Duodenal mucosa (tissue), 2 donors: ENCODE data around the gene HOXB2.

Experiments
- H3K27ac ChIP-seq: one replicate; pipeline ENCODE4 v1.7.0; 2013; ENCODE audit warnings: low read depth, low read length
- H3K27me3 ChIP-seq, 2 donors: one replicate each; pipeline ENCODE4 v1.7.0; 2013; ENCODE audit warnings: low read length in 2 of 2, control low read depth in 1 of 2; ENCODE audit not compliant: insufficient read depth in 2 of 2, control insufficient read depth in 1 of 2
- H3K36me3 ChIP-seq, 2 donors: one replicate each; pipeline ENCODE4 v1.7.0; 2013; ENCODE audit warnings: low read length in 2 of 2, control low read depth in 1 of 2; ENCODE audit not compliant: insufficient read depth in 2 of 2, control insufficient read depth in 1 of 2
- H3K4me1 ChIP-seq, 2 donors: one replicate each; pipeline ENCODE4 v1.7.0; 2013; ENCODE audit warnings: low read length in 2 of 2, control low read depth in 1 of 2; ENCODE audit not compliant: insufficient read depth in 2 of 2, control insufficient read depth in 1 of 2
- H3K4me3 ChIP-seq, 2 donors: one replicate each; pipeline ENCODE4 v1.7.0; 2013; ENCODE audit warnings: low read length in 2 of 2, low read depth in 1 of 2
- H3K9ac ChIP-seq, 2 donors: one replicate each; pipeline ENCODE4 v1.7.0; 2013; ENCODE audit warnings: low read length in 2 of 2, low read depth in 1 of 2
- H3K9me3 ChIP-seq, 2 donors: one replicate each; pipeline ENCODE4 v1.7.0; 2013; ENCODE audit warnings: low read length in 2 of 2, control low read depth in 1 of 2; ENCODE audit not compliant: control insufficient read depth in 1 of 2

The HOXB2 gene

DNA sequence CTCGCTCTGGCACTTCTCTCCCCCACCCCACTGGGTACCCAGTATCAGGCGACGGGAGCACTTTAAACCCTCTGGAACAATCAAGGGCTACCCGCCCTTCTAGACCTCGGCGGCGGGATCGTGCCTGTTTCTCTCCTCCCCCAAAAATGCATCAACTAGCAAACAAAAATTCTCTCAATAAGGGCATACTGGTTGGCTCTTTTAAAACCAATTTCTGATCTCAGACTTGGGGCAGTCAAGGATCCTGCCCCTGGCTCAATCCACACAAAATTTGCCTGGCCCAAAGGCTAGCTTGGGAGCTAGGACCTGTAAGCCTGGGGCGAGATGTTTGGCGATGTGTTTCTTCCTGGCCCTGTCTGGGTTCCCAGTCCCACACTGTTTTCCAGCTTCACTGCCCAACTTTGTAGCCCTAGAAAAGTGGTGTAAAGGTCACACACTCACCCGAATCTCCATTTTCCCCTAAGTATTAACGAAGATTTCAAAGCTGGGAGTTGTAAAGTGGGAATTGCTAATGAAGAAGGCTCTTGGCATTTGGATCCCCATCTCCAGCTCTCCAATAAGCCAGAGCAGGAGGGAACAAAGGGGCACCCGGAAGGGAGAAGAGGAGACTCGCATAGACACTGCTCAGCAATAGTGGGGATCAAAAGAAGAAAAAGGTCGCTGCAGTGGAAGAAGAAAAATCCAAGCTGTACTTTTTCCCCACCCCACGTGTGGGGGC, 14.4 kb upstream of the HOXB2 start:
- H3K9ac ChIP-seq, result peak overlapping the region in 1 of 2 donors; percentile 30
- peaks cover 12 to 30% of the 10 kb centered on the region in 2 donors for H3K4me1 ChIP-seq
- H3K4me3 ChIP-seq, result no peak overlapping the region
- H3K27ac ChIP-seq, result peak overlapping the region; percentile 58
- no peaks in the 10 kb centered on the region for H3K9me3 ChIP-seq
- H3K36me3 ChIP-seq, result no peaks in the 10 kb centered on the region
- H3K27me3 ChIP-seq, result peaks cover 61 to 68% of the 10 kb centered on the region in 2 donors

DNA sequence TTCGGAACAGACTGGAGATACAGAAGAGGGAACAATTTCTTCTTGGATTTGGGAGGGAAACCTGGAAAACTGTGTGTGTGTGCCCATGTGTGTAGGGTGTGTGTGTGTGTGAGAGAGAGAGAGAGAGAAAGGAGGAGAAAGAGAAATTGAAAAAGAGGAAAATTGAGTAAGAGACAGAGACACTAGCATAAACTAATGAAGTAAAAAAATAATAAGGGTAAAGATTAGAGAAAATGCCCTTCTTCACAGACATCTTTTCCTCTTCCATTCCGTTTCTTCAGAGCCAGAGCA, 13.9 kb upstream of the HOXB2 start:
- Histone ChIP-seq H3K9me3 (no peaks in the 10 kb centered on the region), H3K9ac (no peak overlapping the region), H3K4me1 (peaks cover 12 to 30% of the 10 kb centered on the region in 2 donors), H3K27ac (no peak overlapping the region), H3K4me3 (no peak overlapping the region), H3K36me3 (no peaks in the 10 kb centered on the region), H3K27me3 (peaks cover 63 to 71% of the 10 kb centered on the region in 2 donors)

DNA sequence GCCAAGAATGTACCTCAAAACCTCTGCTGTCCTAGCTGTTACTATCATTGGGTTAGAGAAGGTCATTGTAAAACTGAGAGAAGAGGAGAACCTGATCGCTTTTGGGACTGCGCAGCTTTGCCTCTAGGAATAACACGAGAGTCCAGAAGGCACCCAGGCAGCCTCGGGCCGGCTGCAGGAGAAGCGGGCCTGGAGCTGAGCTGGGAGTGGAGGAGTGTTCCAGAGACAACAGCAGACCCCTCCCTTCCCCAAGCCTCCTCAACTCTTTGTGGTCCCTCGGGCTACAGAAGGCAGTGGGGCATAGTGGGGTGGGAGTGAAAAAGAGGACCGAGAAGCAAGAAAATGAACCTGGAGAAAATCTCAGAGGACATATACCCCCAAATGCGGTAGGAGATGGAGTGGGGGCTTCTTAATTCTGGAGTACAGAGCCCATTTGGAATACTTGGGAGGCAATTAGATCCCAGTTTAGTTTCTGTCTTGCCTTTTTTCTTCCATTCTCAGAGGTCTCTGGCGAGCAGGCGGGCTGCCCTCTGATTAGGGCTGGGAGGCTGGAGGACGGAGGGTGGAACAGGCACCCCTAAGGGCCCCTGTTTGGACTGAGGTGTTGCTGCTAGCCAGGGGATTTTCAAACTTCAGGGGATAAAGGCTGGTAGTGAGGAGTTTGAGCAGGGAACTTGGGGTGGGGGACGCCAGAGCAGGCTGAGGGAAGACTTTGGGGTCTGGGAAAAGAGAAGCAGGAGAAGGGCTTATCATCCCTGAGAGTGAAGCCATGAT, 13.3 kb upstream of the HOXB2 start:
- H3K9ac ChIP-seq, result peak overlapping the region in 1 of 2 donors; percentile 17
- H3K4me3 ChIP-seq, result no peak overlapping the region
- H3K36me3 ChIP-seq, result no peaks in the 10 kb centered on the region
- H3K9me3 ChIP-seq, result no peaks in the 10 kb centered on the region
- peak overlapping the region; percentile 43 for H3K27ac ChIP-seq
- peaks cover 12 to 30% of the 10 kb centered on the region in 2 donors for H3K4me1 ChIP-seq
- H3K27me3 ChIP-seq, result peaks cover 57 to 69% of the 10 kb centered on the region in 2 donors

DNA sequence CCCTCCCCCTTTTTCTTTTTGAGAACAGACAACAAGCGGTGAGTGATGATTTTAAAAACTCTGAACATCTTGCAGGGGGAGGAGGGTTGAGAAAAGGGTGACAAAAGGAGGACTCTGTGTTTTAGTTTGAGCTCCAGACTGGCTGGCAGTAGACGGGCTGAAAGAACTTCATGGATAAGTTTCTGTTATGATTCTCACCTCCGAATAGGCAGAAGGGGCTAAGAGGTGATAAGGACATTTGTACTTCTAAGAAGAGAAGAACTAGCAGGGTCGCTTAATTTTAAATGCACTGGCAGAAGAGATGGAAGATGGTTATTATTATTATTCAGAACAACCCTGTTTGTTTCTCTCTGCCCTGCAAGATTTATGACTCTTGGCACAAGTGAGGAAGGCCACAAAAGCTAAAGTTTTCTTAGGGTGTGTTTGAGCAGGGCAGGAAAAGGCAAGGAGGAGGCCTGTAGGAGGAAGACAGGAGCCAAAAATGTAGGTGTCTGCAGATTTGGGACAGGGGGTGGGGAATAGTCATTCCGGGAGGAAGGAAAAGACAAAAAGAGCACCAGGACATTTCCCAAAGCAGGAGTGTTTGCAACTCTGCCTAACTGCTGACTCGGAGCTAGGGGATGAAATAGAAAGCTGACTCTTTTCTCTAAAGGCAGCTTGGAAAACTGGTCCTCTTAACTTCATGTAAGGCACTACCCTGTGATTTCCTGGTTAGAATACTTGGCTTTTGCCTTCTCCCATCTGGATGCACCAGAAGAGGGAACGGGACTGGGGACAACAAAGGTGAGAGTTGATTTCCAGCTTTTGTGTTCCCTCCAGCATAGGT, 11.9 kb upstream of the HOXB2 start:
- H3K9me3 ChIP-seq, result no peaks in the 10 kb centered on the region
- H3K27ac ChIP-seq, result peak overlapping the region; percentile 11
- H3K4me1 ChIP-seq, result peaks cover 12 to 17% of the 10 kb centered on the region in 2 donors
- H3K27me3 ChIP-seq, result peaks cover 52 to 62% of the 10 kb centered on the region in 2 donors
- H3K36me3 ChIP-seq, result no peaks in the 10 kb centered on the region
- H3K4me3 ChIP-seq, result no peak overlapping the region
- H3K9ac ChIP-seq, result no peak overlapping the region

DNA sequence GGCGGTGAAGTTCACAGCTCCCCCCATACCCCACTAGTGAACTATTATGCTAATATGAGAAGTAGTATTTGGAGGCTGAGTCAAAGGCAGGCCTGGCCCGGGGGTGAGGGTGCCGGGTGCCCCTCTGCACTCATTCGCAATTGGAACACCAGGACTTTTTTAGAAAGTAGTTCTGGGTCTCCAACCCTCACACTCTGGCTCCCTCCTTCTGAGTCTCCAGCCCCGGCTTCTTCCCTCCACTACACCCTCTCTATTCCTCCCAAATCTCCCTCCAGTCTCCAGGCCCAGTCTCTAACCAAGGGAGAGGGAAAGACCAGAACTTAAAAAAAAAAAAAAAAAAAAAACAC, 11.3 kb upstream of the HOXB2 start:
- Histone ChIP-seq H3K27ac (no peak overlapping the region), H3K27me3 (peaks cover 52 to 60% of the 10 kb centered on the region in 2 donors)

DNA sequence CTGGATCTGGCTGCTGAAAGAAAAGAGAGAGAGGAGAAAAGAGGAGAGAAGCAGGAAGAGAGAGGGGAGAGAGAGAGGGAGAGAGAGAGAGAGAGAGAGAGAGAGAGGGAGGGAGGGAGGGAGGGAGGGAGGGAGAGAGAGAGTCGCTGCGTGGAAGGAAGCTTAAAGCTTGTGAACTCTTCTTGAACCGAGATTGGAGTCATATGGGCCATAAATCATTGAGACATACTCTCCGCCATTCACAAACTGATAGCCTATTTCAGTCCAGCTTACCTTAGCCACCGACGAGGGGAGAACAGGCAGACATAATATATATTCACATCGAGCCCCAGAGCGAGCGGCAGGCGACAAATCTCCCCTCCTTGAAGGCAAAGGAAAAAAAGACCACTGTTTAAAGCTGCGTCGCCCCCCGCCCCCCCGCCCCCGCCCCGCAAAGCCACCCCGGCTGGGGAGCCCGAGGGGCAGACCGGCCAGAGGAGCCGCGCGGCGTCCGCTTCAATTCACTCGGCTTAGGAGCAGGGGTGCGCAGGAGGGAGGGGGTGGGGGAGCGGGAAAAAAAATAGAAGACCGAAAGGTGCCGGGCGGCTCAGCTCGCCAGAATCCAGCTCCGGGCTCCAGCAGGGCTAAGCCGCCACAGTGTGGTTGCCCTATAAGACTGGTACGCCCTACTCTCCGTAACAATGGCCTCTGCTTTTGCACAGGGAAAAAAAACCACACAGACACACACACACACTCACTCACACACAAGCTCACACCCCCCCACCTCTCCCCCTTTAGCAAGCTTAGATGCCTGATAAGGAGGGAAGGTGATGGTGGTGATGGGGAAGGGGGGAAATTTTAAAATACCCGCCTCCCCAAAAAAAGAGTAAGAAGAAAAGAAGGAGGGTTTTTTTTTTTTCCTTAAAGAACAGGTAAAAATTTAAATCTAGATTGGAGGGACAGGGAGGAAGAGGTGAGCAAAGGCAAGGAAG, 10.6 kb upstream of the HOXB2 start:
- Histone ChIP-seq H3K36me3 (no peaks in the 10 kb centered on the region), H3K9ac (no peak overlapping the region), H3K9me3 (no peaks in the 10 kb centered on the region), H3K4me1 (peaks cover 12 to 17% of the 10 kb centered on the region in 2 donors), H3K4me3 (peak overlapping the region in 1 of 2 donors; percentile 36), H3K27me3 (peaks cover 49 to 60% of the 10 kb centered on the region in 2 donors), H3K27ac (peak overlapping the region; percentile 33)

More for the DNA sequence above, 11.3 kb upstream of the HOXB2 start:
- Histone ChIP-seq H3K4me1 (peaks cover 12 to 17% of the 10 kb centered on the region in 2 donors), H3K4me3 (no peak overlapping the region), H3K9me3 (no peaks in the 10 kb centered on the region), H3K9ac (no peak overlapping the region), H3K36me3 (no peaks in the 10 kb centered on the region)

DNA sequence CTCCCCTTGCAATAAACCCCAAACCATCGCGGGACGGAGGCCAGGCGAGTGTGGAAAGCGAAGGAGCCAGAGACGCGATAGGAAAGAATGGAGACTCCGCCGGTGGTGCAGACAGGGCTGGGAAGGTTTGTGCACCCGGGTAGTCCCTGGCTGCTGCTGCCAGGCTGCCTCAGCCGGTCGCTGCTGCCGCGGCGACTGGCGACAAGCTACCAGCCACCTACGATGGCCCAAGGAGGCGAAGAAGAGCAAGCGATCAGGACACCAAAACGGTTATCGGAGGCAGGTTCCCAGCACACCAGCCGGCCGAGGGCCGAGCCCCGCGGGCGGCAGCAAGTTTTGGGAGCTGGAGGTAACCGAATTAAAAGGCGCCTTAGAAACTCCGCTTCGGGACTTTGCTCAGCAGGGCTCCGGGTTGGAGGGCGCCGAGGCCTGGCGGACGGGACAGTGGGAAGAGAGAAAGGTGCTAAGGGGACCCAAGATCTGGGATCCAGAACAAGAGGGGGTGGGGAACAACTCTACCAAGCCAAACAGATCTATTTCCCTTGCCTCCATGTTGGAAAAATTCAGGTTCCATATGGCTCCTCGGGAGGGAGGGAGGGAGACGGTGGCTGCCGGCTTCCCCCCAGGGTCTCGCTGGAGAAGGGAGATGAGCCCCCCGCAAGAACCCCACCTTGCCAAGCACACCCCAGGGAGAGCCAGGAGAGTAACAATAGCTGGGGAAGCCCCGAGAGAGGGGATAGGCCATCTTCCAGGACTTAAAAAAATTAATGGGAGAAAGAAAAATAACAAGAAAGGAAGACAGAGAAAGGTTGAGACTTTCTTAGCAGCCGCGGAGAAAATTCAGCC, 9.7 kb upstream of the HOXB2 start:
- Histone ChIP-seq H3K36me3 (no peaks in the 10 kb centered on the region), H3K4me3 (no peak overlapping the region), H3K27ac (peak overlapping the region; percentile 36), H3K9me3 (no peaks in the 10 kb centered on the region), H3K9ac (no peak overlapping the region), H3K27me3 (peaks cover 44 to 65% of the 10 kb centered on the region in 2 donors), H3K4me1 (peaks cover 12% of the 10 kb centered on the region in 2 donors)

DNA sequence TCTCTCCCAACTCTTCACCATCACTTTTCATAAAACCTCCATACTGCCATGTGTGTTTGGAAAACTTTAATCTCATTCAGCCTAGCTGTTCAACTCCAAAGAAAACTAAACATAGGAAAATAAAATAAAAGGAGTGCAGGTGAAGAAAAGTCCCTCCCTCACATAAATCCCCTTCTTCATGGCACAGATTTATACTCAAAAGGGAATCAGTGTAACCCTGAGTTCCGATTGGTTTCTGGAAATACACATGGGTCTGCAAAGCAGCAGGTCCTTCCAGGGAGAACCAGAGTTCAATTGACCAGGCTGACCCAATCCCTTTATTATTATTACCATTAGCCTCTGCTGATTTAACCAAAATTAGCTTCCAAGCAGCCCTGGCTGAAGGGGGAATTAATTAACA, 8.9 kb upstream of the HOXB2 start:
- H3K4me1 ChIP-seq, result peaks cover 8 to 12% of the 10 kb centered on the region in 2 donors
- H3K9ac ChIP-seq, result no peak overlapping the region
- peaks cover 37 to 63% of the 10 kb centered on the region in 2 donors for H3K27me3 ChIP-seq

DNA sequence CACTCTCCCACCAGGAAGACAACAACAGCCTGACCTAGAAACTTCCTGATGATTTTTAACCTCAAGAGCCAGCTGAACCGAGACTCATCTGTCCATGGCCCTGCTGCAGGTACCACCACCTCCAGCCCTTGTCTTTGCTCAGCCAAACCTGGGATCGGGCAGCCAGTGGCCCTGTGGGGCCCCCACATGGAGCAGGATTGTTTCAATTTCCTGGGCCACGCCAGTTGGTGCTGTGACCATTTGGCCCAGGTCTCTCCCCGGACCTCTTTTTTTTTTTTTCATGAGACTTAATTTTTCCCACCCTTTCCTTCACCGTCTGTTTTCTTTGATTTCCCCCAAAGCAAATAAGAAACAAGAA, 8.3 kb upstream of the HOXB2 start:
- no peak overlapping the region for H3K9ac ChIP-seq

More for the DNA sequence above, 8.9 kb upstream of the HOXB2 start:
- Histone ChIP-seq H3K4me3 (no peak overlapping the region), H3K27ac (no peak overlapping the region), H3K36me3 (no peaks in the 10 kb centered on the region), H3K9me3 (no peaks in the 10 kb centered on the region)

More for the DNA sequence above, 8.3 kb upstream of the HOXB2 start:
- H3K36me3 ChIP-seq, result no peaks in the 10 kb centered on the region
- peaks cover 35 to 63% of the 10 kb centered on the region in 2 donors for H3K27me3 ChIP-seq
- H3K4me1 ChIP-seq, result peaks cover 8 to 12% of the 10 kb centered on the region in 2 donors
- H3K4me3 ChIP-seq, result peak overlapping the region in 1 of 2 donors; percentile 43
- H3K9me3 ChIP-seq, result no peaks in the 10 kb centered on the region
- peak overlapping the region; percentile 50 for H3K27ac ChIP-seq
